HG02943 (cell line): ENCODE results near the gene TF.

ENCODE experiments used
- ATAC-seq: cut with Tn5 transposase; IDR thresholded peaks from one replicate; pipeline ENCODE4 v1.9.1; 2021; ENCODE audit warnings: mild to moderate bottlenecking, low read depth, moderate library complexity; ENCODE audit not compliant: unreplicated experiment

TF gene

GRCh38 chr3:133833880-133834620, 87.9 kb downstream of the TF start:
- ATAC-seq = no peak

- ATAC-seq = no peak
These were observed 88.6 kb downstream of the TF start for GRCh38 chr3:133834621-133835417.

GRCh38 chr3:133835418-133835743, 89.2 kb downstream of the TF start:
- no peak for ATAC-seq

GRCh38 chr3:133835961-133836360, 89.8 kb downstream of the TF start:
- ATAC-seq = no peak

- no peak for ATAC-seq
These were observed 90.4 kb downstream of the TF start for GRCh38 chr3:133836497-133837158.

- no peak for ATAC-seq
These were observed 91.5 kb downstream of the TF start for GRCh38 chr3:133837487-133838295.

- ATAC-seq = no peak
These were observed 92.2 kb downstream of the TF start for GRCh38 chr3:133838296-133838789.

GRCh38 chr3:133838916-133839800, 93.0 kb downstream of the TF start:
- ATAC-seq = no peak

- no peak for ATAC-seq
These were observed 94.0 kb downstream of the TF start for GRCh38 chr3:133840055-133840737.

GRCh38 chr3:133840767-133841166, 94.6 kb downstream of the TF start:
- ATAC-seq = no peak

- no peak for ATAC-seq
These were observed 95.0 kb downstream of the TF start for GRCh38 chr3:133841196-133841595.

GRCh38 chr3:133842158-133842557, 96.0 kb downstream of the TF start:
- ATAC-seq = no peak

GRCh38 chr3:133843634-133844033, 97.4 kb downstream of the TF start:
- ATAC-seq = no peak

- no peak for ATAC-seq
These were observed 98.9 kb downstream of the TF start for GRCh38 chr3:133845127-133845526.
